Kidney (tissue), 14 donors: Measurements from ENCODE around the gene NCOA3. TPM values are rescaled to one million over a fixed set of nuclear protein-coding genes. Genes with fewer than 3 reads are reported as not detected.

Experiments
- DNase-seq, 5 donors: peaks; one replicate each; pipeline ENCODE4 v3.0.0-alpha.2; 2013 to 2020
- FAIRE-seq: peaks from 2 replicates; lab custom pipeline; 2012; peaks lifted over from hg19 to GRCh38; lab: Jason Lieb, UNC
- H3K27ac ChIP-seq, 2 donors: one replicate each; pipeline ENCODE4 v1.7.0; 2013; ENCODE audit warnings: low read depth in 2 of 2, low read length in 2 of 2, inconsistent platforms in 1 of 2
- H3K27me3 ChIP-seq: one replicate; pipeline ENCODE4 v1.7.1; 2013; ENCODE audit warnings: low read length, inconsistent platforms; ENCODE audit not compliant: control insufficient read depth, insufficient read depth
- H3K36me3 ChIP-seq, 3 donors: one replicate each; pipeline versions ENCODE4 v1.7.0 to v1.7.1; 2013; ENCODE audit warnings: low read length in 3 of 3, control low read depth in 1 of 3, inconsistent platforms in 1 of 3; ENCODE audit not compliant: insufficient read depth in 3 of 3, control insufficient read depth in 2 of 3
- H3K4me1 ChIP-seq, 3 donors: one replicate each; pipeline versions ENCODE4 v1.7.0 to v1.7.1; 2013; ENCODE audit warnings: low read length in 3 of 3, inconsistent platforms in 1 of 3, low read depth in 1 of 3; ENCODE audit not compliant: control insufficient read depth in 2 of 3, insufficient read depth in 2 of 3
- H3K4me3 ChIP-seq, 3 donors: one replicate each; pipeline versions ENCODE4 v1.7.0 to v1.8.1; 2013; ENCODE audit warnings: low read length in 3 of 3, control low read depth in 1 of 3, inconsistent platforms in 1 of 3
- H3K9ac ChIP-seq, 3 donors: one replicate each; pipeline versions ENCODE4 v1.7.0 to v1.7.1; 2013; ENCODE audit warnings: low read length in 3 of 3, control low read depth in 1 of 3, inconsistent platforms in 1 of 3
- H3K9me3 ChIP-seq, 3 donors: one replicate each; pipeline versions ENCODE4 v1.7.0 to v1.7.1; 2013; ENCODE audit warnings: low read length in 3 of 3, control low read depth in 1 of 3, inconsistent platforms in 1 of 3; ENCODE audit not compliant: control insufficient read depth in 2 of 3, insufficient read depth in 1 of 3
- CTCF ChIP-seq: IDR thresholded peaks from 3 replicates; pipeline ENCODE4 v1.5.1; 2012; ENCODE audit warnings: mild to moderate bottlenecking, moderate library complexity, borderline replicate concordance; ENCODE audit not compliant: insufficient read depth; ENCODE audit errors: extremely low read depth
- intact Hi-C: fragments of 100-400 bp; cut with DNase I; formaldehyde crosslinking; loops from one replicate; pipeline ENCODE4 v1.11.1; 2022
- polyA plus RNA-seq: library from polyadenylated mRNA; stranded (reverse); fragments of 350-450 nt; fragmentation: Illumina TruSeq; extraction: RNeasy Lipid Tissue Mini Kit (QIAGEN cat#74804); gene quantifications from one replicate; pipeline ENCODE4 v1.2.3, GENCODE V29; 2014; ENCODE audit warnings: low read depth, low replicate concordance; ENCODE audit not compliant: insufficient read depth
- total RNA-seq: library from RNA; stranded (reverse); fragmentation: NEBNext Ultra II Directional; extraction: Animal tissue kit (Norgen Biotek cat#: 25700); gene quantifications from one replicate; pipeline ENCODE4 v1.2.1, GENCODE V29; 2021
- donor health status: control.
- donor health status: control.
- donor health status: control.
- donor health status: control.
- donor health status: control.
- donor health status: DM: yes; HTN: yes; CAD: no.
- donor health status: Normal renal cell carcinoma (clear cell type).

The NCOA3 gene
- total and polyA plus RNA-seq, 2 donors from 2014 or later, result 4.9 to 38.8 TPM

DNA sequence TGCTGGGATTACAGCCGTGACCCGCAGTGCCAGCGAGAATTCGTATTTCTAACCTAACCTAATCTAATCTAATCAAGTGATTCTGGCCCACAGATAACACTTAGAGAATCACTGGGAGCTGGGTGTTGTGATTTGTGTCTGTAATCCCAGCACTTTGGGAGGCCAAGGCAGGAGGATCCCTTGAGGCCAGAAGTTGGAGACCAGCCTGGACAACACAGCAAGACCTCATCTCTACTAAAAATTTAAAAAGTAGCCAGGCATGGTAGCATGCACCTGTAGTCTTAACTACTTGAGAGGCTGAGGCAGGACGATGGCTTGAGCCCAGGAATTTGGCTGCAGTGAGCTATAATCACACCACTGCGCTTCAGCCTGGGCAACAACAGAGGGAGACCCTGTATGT, 21.4 kb upstream of the NCOA3 start:
- Histone ChIP-seq H3K27ac (no peak overlapping the region), H3K9me3 (no peaks in the 10 kb centered on the region), H3K4me3 (no peak overlapping the region), H3K9ac (no peak overlapping the region), H3K4me1 (peaks cover 0 to 2% (median 0%) of the 10 kb centered on the region in 3 donors), H3K27me3 (no peaks in the 10 kb centered on the region), H3K36me3 (no peaks in the 10 kb centered on the region)
- no peak for TF ChIP-seq CTCF
- intact Hi-C loops, result no loop called here
- FAIRE-seq (no peak), DNase-seq (no peak)

- H3K9ac ChIP-seq, result no peak overlapping the region
- no peak for TF ChIP-seq CTCF
- H3K27me3 ChIP-seq, result no peaks in the 10 kb centered on the region
- no peaks in the 10 kb centered on the region for H3K36me3 ChIP-seq
- FAIRE-seq (no peak), DNase-seq (no peak)
- no peak overlapping the region for H3K4me3 ChIP-seq
- intact Hi-C loops, result no loop called here
- no peaks in the 10 kb centered on the region for H3K9me3 ChIP-seq
- no peak overlapping the region for H3K27ac ChIP-seq
- H3K4me1 ChIP-seq, result peaks cover 0 to 2% (median 0%) of the 10 kb centered on the region in 3 donors
Observed at GRCh38 chr20:47480705-47481104, 21.0 kb upstream of the NCOA3 start.

GRCh38 chr20:47481330-47482216, 20.1 kb upstream of the NCOA3 start:
- TF ChIP-seq CTCF, result no peak
- Histone ChIP-seq H3K27me3 (no peaks in the 10 kb centered on the region), H3K9me3 (no peaks in the 10 kb centered on the region), H3K9ac (no peak overlapping the region), H3K4me3 (no peak overlapping the region), H3K4me1 (peaks cover 0 to 2% (median 0%) of the 10 kb centered on the region in 3 donors), H3K36me3 (no peaks in the 10 kb centered on the region), H3K27ac (no peak overlapping the region)
- DNase-seq (no peak), FAIRE-seq (no peak)
- intact Hi-C loops, result no loop called here
